Spleen (tissue), 7 donors: ENCODE results near the gene ENOX1.

Experiments used
- CTCF ChIP-seq, 11 experiments: fragments of 200-600 bp in 7 of 11; fragments of 450-650 bp in 4 of 11; sonication (generic) in 4 of 11; IDR thresholded peaks in 8 of 11; conservative IDR thresholded peaks in 3 of 11; 1 replicate in 7 of 11; 2 replicates in 4 of 11; pipeline versions ENCODE4 v1.4.0 to v1.8.0; 2016 to 2021; ENCODE audit warnings: antibody characterized with exemption in 11 of 11, inconsistent platforms in 4 of 11, mild to moderate bottlenecking in 1 of 11
- POLR2A ChIP-seq, 3 donors: fragments of 450-650 bp; IDR thresholded peaks; one replicate each; pipeline ENCODE4 v1.5.1; 2017; ENCODE audit warnings: antibody characterized with exemption in 3 of 3, mild to moderate bottlenecking in 1 of 3
- POLR2AphosphoS5 ChIP-seq, 3 donors: sonication (generic); formaldehyde crosslinking; IDR thresholded peaks; one replicate each; pipeline ENCODE4 v1.5.1; 2017; ENCODE audit warnings: antibody characterized with exemption in 3 of 3
- donor health status: DM: no; HTN: no; CAD: no; lungs with moderate emphysema.
- donor health status: DM: no; HTN: no; CAD: no.
- donor health status: DM: no; HTN: no; CAD: no.

- TF ChIP-seq CTCF (IDR thresholded peaks at IDR 0.05 in 8 of 11, conservative IDR thresholded peaks at IDR 0.05 in 3 of 11) (no peak), POLR2AphosphoS5 (IDR thresholded peaks at IDR 0.05) (no peak), POLR2A (IDR thresholded peaks at IDR 0.05) (no peak)
Measured at GRCh38 chr13:43737392-43737923, 49.3 kb downstream of the ENOX1 start.
